WI38 (cell line): ENCODE measurements around the gene CLSTN3.

Experiments
- H3K4me3 ChIP-seq: 2 replicates; pipeline ENCODE4 v1.5.1; 2011; ENCODE audit warnings: low read depth, mild to moderate bottlenecking, control low read depth, low read length
- CTCF ChIP-seq: IDR thresholded peaks from 2 replicates; pipeline ENCODE4 v1.5.1; 2012; ENCODE audit warnings: low read depth, mild to moderate bottlenecking, control low read depth, low read length

Gene CLSTN3

GRCh38 chr12:7096979-7097378, 33.2 kb upstream of the CLSTN3 start:
- TF ChIP-seq CTCF, result no peak
- no peak overlapping the region for H3K4me3 ChIP-seq

- no peak for TF ChIP-seq CTCF
- no peak overlapping the region for H3K4me3 ChIP-seq
These were observed 30.7 kb upstream of the CLSTN3 start for GRCh38 chr12:7099290-7099996.

- no peak overlapping the region for H3K4me3 ChIP-seq
- no peak for TF ChIP-seq CTCF
These were observed 29.9 kb upstream of the CLSTN3 start for GRCh38 chr12:7100239-7100638.

GRCh38 chr12:7101047-7101693, 29.0 kb upstream of the CLSTN3 start:
- TF ChIP-seq CTCF, result no peak
- H3K4me3 ChIP-seq, result no peak overlapping the region

- TF ChIP-seq CTCF, result no peak
- no peak overlapping the region for H3K4me3 ChIP-seq
These were observed 28.5 kb upstream of the CLSTN3 start for GRCh38 chr12:7101694-7102131.

- TF ChIP-seq CTCF, result no peak
- H3K4me3 ChIP-seq, result no peak overlapping the region
These were observed 27.6 kb upstream of the CLSTN3 start for GRCh38 chr12:7102582-7102981.

GRCh38 chr12:7103837-7104584, 26.2 kb upstream of the CLSTN3 start:
- no peak overlapping the region for H3K4me3 ChIP-seq
- TF ChIP-seq CTCF, result no peak
